Activated naive CD8-positive, alpha-beta T cell treated with anti-CD3 and anti-CD28 coated beads for 36 hours (primary cell): Measurements from ENCODE around the gene FAM217B. TPM values are rescaled to one million over a fixed set of nuclear protein-coding genes. Genes with fewer than 3 reads are reported as not detected.

Experiments
- DNase-seq: peaks from one replicate; pipeline ENCODE4 v3.0.0; 2021
- H3K27ac Mint-ChIP-seq: one replicate; pipeline ENCODE4 v1.8.0; 2022; ENCODE audit warnings: mild to moderate bottlenecking, moderate library complexity, mixed read lengths
- H3K27me3 Mint-ChIP-seq: one replicate; pipeline ENCODE4 v1.8.0; 2022; ENCODE audit warnings: mild to moderate bottlenecking, mixed read lengths
- H3K36me3 Mint-ChIP-seq: one replicate; pipeline ENCODE4 v1.8.0; 2021; ENCODE audit warnings: mild to moderate bottlenecking, mixed read lengths
- H3K4me1 Mint-ChIP-seq: one replicate; pipeline ENCODE4 v1.8.0; 2021; ENCODE audit warnings: mixed read lengths
- H3K4me3 Mint-ChIP-seq: one replicate; pipeline ENCODE4 v1.8.0; 2022; ENCODE audit warnings: mild to moderate bottlenecking, moderate library complexity, mixed read lengths
- H3K9me3 Mint-ChIP-seq: one replicate; pipeline ENCODE4 v1.8.0; 2022; ENCODE audit warnings: mixed read lengths
- total RNA-seq, 2 experiments: library from RNA; stranded (reverse); gene quantifications; one replicate each; pipeline ENCODE4 v1.2.3, GENCODE V29; 2021

Gene FAM217B
- total RNA-seq, 2 experiments from 2014 or later: 25.7 to 28.7 TPM

DNA sequence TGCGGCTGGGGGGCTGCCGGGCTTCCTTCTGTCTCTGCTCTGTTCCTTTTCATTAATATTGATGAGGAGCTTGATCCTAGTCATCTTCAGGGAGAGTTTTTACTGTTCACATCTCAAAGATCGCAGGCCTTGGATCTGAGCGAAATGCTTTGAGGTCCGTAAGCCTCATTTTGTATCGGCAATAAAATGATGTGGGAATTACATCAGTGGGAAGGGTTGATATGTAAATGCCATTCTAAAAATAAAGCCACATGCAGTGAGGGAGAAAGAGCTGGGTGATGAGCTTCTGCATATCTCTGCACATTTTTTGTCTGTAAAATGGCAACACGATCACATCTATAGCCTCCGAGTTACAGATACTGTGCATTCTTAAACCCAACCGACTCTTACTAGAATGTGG is 42.9 kb downstream of the FAM217B start:
- DNase-seq: no peak
- H3K36me3 Mint-ChIP-seq: peaks cover 6% of the 10 kb centered on the region
- H3K4me3 Mint-ChIP-seq: no peak overlapping the region
- peaks cover 3% of the 10 kb centered on the region for H3K9me3 Mint-ChIP-seq
- no peak overlapping the region for H3K27ac Mint-ChIP-seq
- no peaks in the 10 kb centered on the region for H3K4me1 Mint-ChIP-seq
- no peaks in the 10 kb centered on the region for H3K27me3 Mint-ChIP-seq

DNA sequence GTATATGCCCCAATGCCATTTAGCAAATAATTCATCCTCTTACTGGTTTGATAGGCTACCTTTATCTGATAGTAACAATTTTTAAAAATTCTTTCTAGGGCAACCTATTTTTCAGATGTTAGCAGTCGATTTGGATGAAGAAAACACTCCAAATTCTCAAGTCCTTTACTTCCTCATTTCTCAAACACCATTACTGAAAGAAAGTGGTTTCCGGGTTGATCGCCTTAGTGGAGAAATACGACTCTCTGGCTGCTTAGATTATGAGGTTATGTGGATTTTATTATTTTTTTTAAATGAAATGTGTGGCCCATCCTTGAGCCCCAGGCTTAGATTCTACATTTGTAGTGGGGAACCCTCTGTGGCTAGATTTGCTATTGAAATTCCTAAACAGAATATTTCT is 44.4 kb downstream of the FAM217B start:
- H3K9me3 Mint-ChIP-seq: peaks cover 3% of the 10 kb centered on the region
- no peaks in the 10 kb centered on the region for H3K4me1 Mint-ChIP-seq

DNA sequence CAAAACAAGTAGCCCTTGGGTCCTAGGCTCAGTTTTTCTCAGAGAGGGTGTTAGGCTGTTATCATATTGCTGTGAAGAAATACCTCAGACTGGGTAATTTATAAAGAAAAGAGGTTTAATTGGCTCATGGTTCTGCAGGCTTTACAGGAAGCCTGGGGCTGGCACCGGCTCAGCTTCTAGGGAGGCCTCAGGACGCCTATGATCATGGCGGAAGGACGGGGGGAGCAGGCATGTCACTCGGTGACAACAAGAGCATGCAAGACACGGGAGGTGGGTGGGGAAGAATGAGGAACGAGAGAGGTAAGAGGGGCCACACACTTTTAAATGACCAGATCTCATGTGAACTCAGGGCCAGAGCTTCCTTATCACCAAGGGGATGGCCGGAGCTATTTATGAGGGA is 45.0 kb downstream of the FAM217B start:
- H3K27me3 Mint-ChIP-seq: no peaks in the 10 kb centered on the region
- H3K4me3 Mint-ChIP-seq: no peak overlapping the region
- peaks cover 6% of the 10 kb centered on the region for H3K36me3 Mint-ChIP-seq
- peaks cover 3% of the 10 kb centered on the region for H3K9me3 Mint-ChIP-seq
- no peak overlapping the region for H3K27ac Mint-ChIP-seq
- no peaks in the 10 kb centered on the region for H3K4me1 Mint-ChIP-seq
- DNase-seq: no peak

More for the DNA sequence above, 44.4 kb downstream of the FAM217B start:
- H3K27me3 Mint-ChIP-seq: no peaks in the 10 kb centered on the region
- DNase-seq: no peak
- peaks cover 6% of the 10 kb centered on the region for H3K36me3 Mint-ChIP-seq
- no peak overlapping the region for H3K4me3 Mint-ChIP-seq
- H3K27ac Mint-ChIP-seq: no peak overlapping the region

DNA sequence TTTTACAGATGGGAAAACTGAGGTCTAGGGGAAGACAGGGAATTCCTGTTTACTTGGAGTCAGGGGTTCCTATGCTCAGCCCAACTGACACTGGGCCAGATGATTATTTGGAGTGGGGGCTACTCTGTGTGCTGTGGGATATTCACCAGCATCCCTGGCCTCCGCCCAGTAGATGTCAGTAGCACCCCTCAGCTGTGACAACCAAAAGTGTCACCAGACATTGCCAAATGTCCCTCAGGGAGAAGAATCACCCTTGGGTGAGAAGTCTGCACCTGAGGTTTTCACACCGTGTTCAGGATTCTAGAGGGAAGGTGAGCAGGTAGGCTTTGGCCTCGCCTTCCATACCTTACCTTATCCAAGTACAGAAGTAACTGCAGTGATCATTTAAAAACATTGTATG is 45.7 kb downstream of the FAM217B start:
- peak; percentile 5 for DNase-seq
- Mint-ChIP-seq H3K36me3 (peaks cover 4% of the 10 kb centered on the region), H3K27me3 (no peaks in the 10 kb centered on the region), H3K4me1 (no peaks in the 10 kb centered on the region), H3K4me3 (no peak overlapping the region), H3K27ac (no peak overlapping the region), H3K9me3 (peaks cover 3% of the 10 kb centered on the region)

DNA sequence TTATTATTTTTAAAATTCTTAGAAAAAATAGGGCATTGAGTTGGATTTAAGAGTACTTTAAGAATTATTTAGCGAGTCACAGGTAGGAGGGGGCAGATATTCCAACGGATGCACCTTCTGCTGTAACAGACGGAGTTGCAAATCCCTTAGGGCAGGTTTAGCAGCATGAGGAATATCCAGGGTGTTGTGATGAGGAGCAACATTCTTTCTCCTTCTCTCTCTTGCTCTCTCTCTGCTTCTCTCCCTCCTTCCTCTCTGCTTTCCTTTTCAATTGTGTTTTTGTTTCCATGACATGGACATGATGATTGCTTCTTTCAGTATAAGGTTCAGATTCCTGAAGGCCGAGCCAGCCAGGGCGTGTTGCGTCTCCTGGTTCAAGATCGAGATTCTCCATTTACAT is 46.9 kb downstream of the FAM217B start:
- H3K4me1 Mint-ChIP-seq: no peaks in the 10 kb centered on the region
- no peak overlapping the region for H3K4me3 Mint-ChIP-seq
- no peak for DNase-seq
- peaks cover under 1% of the 10 kb centered on the region for H3K9me3 Mint-ChIP-seq
- H3K27me3 Mint-ChIP-seq: no peaks in the 10 kb centered on the region
- H3K27ac Mint-ChIP-seq: no peak overlapping the region
- peaks cover 2% of the 10 kb centered on the region for H3K36me3 Mint-ChIP-seq

DNA sequence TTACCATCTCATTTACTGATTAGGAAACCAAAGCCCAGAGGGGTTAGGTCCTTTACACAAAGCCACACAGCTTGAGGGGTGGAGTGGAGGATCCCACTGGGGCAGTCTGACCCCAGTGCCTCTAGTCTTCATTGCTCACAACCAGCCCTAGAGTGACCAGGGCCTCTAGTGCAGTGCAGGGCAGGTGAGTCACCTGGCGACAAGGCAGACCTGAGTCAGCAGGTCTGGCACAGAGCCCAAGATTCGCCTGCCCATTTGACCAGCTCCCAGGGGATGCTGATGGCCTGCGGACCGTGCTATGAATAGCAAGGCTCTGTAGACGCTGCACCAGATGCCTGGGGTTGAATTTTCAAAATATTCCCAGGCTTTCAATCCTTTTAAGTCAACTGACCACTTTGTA is 48.0 kb downstream of the FAM217B start:
- H3K27me3 Mint-ChIP-seq: no peaks in the 10 kb centered on the region
- no peak for DNase-seq
- no peak overlapping the region for H3K4me3 Mint-ChIP-seq
- no peaks in the 10 kb centered on the region for H3K9me3 Mint-ChIP-seq
- no peaks in the 10 kb centered on the region for H3K4me1 Mint-ChIP-seq
- peaks cover 2% of the 10 kb centered on the region for H3K36me3 Mint-ChIP-seq
- no peak overlapping the region for H3K27ac Mint-ChIP-seq

DNA sequence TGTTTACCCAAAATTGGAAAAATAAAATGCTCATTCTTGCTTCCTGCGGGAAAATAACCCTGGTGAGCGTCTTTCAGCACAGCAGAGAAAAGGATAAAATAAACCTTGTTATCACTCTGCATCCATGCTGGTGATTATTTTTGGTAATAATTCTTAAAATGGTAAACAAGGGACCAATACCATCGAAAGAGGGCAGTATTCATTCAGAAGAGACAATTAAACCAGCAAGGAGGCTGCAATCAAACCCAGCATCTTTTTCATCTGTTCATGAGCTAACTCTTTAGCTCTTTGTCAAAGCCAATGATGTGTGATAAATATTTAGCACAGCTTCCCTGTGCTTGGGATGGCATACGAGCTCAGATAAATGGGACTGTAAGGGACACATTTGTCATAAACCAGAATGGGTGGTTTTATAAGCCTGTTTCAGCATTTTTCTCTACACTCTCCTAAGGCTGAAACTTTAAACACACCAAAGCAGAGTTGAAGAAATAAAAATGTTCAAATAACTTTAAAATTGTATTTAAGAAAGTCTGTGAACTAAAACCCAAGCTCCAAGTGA is 52.4 kb downstream of the FAM217B start:
- peaks cover 4% of the 10 kb centered on the region for H3K36me3 Mint-ChIP-seq
- no peak overlapping the region for H3K4me3 Mint-ChIP-seq
- H3K27ac Mint-ChIP-seq: no peak overlapping the region
- no peak for DNase-seq
- no peaks in the 10 kb centered on the region for H3K4me1 Mint-ChIP-seq
- no peaks in the 10 kb centered on the region for H3K27me3 Mint-ChIP-seq
- no peaks in the 10 kb centered on the region for H3K9me3 Mint-ChIP-seq

DNA sequence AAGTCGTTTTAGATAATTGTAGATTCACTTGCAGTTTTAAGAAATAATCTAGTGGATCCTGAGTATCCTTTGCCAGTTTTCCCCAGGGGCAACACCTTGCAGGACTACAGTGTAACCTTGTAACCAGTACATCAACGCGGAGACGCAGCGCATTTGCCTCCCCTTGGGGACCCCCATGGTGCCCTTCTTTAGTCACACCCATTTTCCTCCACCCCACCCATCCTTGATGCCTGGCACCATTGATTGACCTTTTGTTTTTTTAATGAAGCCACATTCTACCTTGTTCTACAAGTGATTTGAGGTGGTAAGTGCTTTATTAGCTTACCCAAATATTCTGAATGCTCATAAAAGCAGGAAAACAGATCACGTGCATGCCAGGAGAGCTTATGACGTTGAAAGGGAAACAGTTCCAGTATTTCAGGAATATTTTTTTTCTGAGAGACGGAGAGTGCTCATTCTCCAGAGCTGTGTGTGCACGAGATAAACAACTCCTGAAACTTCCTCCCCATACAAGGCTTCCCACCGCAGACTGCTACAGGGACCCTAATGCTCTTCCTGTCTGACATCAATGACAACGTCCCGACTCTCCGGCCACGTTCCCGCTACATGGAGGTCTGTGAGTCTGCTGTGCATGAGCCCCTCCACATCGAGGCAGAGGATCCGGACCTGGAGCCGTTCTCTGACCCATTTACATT is 53.7 kb downstream of the FAM217B start:
- no peaks in the 10 kb centered on the region for H3K27me3 Mint-ChIP-seq
- H3K4me3 Mint-ChIP-seq: no peak overlapping the region
- no peak for DNase-seq
- no peaks in the 10 kb centered on the region for H3K9me3 Mint-ChIP-seq
- peaks cover 4% of the 10 kb centered on the region for H3K36me3 Mint-ChIP-seq
- H3K4me1 Mint-ChIP-seq: no peaks in the 10 kb centered on the region
- no peak overlapping the region for H3K27ac Mint-ChIP-seq

DNA sequence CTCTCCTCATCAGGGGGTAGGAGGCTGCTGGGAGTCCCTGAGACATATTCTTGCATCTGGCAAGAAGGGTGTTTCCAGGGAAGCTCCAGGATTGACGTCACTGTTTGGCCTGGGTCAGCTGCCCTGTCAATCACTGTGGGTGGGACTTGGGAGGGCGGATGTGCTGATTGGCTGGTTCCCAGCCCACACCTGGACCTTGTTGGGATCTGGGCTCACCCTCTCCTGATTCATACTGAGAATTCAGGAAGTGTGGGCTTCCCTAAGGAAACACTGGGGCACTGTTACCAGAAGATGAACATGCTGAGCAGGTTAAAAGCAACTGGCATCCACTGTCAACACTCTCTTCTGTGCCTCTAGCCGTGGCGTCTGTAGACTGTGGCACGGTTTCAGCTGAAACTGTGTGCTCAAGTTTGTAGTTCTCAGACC is 54.5 kb downstream of the FAM217B start:
- DNase-seq: no peak
- H3K36me3 Mint-ChIP-seq: peaks cover 4% of the 10 kb centered on the region
- no peaks in the 10 kb centered on the region for H3K27me3 Mint-ChIP-seq
- H3K27ac Mint-ChIP-seq: no peak overlapping the region
- no peak overlapping the region for H3K4me3 Mint-ChIP-seq
- no peaks in the 10 kb centered on the region for H3K9me3 Mint-ChIP-seq
- no peaks in the 10 kb centered on the region for H3K4me1 Mint-ChIP-seq

DNA sequence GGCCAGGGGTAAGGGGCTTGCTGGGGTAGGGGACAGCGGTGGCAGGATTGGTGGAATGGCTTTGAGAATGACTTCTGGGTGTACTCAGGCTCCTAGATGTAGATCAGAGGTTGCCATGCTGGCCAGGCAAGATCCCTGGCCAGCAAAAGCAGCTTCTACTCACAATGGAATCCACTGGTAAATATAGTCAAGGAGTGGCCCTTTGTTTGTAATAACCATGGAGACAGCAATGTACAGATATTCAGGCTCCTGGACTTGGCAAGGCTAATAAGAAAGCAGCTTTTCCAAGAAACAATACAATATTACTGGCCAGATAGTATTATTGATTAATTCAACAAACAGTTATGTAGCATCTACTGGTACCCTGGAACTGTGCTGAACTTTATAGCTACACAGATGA is 55.9 kb downstream of the FAM217B start:
- H3K27ac Mint-ChIP-seq: no peak overlapping the region
- no peaks in the 10 kb centered on the region for H3K27me3 Mint-ChIP-seq
- H3K4me3 Mint-ChIP-seq: no peak overlapping the region
- H3K9me3 Mint-ChIP-seq: no peaks in the 10 kb centered on the region
- H3K4me1 Mint-ChIP-seq: no peaks in the 10 kb centered on the region
- DNase-seq: no peak
- peaks cover 4% of the 10 kb centered on the region for H3K36me3 Mint-ChIP-seq

DNA sequence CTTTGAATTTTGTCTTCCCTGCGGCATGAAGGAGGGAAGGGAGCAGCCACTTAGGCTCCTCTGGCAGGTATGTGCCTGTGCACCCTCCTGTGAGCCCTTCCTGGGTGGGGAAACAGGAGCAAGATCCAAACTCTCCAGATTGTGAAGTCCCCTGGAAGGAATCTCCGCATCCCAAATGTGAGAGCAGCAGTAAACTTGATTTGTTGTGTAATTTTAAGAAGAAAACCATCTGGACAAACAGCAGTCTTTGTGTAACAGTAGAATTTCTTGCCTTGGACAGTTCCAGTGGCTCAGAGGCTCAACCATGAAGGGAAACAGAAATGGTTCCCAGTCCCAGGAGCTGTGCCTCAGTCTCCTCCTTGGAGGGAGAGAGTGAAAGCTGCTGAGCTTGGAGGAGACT is 57.7 kb downstream of the FAM217B start:
- no peak for DNase-seq
- Mint-ChIP-seq H3K4me3 (no peak overlapping the region), H3K4me1 (no peaks in the 10 kb centered on the region), H3K27me3 (no peaks in the 10 kb centered on the region), H3K9me3 (no peaks in the 10 kb centered on the region), H3K36me3 (peaks cover 4% of the 10 kb centered on the region), H3K27ac (no peak overlapping the region)

Other genes starting within 250 kb of the FAM217B start
- 1 to 10 TPM; 2.9 to 3.2 TPM for gene SYCP2, start 6.8 kb upstream of the FAM217B start, total RNA-seq
- 1 to 10 TPM; 4.0 to 4.2 TPM for gene PPP1R3D, start 84 bp upstream of the FAM217B start, total RNA-seq
- gene CDH26, start 18.0 kb downstream of the FAM217B start, total RNA-seq: under 1 TPM; 0.52 to 0.66 TPM